Gastrocnemius medialis (tissue), 4 donors: Measurements from ENCODE around the gene ZFP62.
"Not testable (repeated sequence)": the region's sequence is repeated elsewhere in the genome, so short reads cannot be mapped to it uniquely, and the experiment has no call there.

Experiments used
- POLR2A ChIP-seq, 2 donors: fragments of 450-650 bp; IDR thresholded peaks; one replicate each; pipeline ENCODE4 v1.6.1; 2017; ENCODE audit warnings: antibody characterized with exemption in 2 of 2, mild to moderate bottlenecking in 2 of 2, moderate library complexity in 2 of 2
- TF ChIP-seq, protein P1 (sequence below), 5 experiments: fragments of 450-650 bp in 3 of 5; fragments of 200-600 bp in 2 of 5; sonication (generic) in 2 of 5; IDR thresholded peaks in 4 of 5; conservative IDR thresholded peaks in 1 of 5; 1 replicate in 4 of 5; 2 replicates in 1 of 5; pipeline ENCODE4 v1.5.1; 2016 to 2019; ENCODE audit warnings: antibody characterized with exemption in 5 of 5, mild to moderate bottlenecking in 3 of 5, moderate library complexity in 3 of 5

DNA sequence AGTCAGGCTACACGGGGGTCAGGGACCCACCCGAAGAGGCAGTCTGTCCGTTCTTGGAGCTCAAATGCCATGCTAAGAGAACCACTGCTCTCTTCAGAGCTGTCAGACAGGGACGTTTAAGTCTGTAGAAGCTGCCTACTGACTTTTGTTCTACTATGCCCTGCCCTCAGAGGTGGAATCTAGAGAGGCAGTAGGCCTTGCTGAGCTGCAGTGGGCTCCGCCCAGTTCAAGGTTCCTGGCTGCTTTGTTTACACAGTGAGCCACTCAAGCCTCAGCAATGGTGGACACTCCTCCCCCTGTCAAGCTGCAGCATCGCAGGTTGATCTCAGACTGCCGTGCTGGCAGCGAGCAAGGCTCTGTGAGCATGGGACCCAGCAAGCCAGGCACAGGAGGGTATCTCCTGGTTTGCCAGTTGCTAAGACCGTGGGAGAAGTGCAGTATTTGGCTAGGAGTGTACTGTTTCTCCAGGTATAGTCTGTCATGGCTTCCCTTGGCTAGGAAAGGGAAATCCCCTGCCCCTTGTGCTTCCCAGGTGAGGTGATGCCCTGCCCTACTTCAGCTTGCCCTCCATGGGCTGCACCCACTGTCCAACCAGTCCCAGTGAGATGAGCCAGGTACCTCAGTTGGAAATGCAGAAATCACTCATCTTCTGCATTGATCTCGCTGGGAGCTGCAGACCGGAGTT is 24.9 kb upstream of the ZFP62 start:
- not testable (repeated sequence) for TF ChIP-seq POLR2A (IDR thresholded peaks at IDR 0.05)
- TF ChIP-seq, protein P1, sequence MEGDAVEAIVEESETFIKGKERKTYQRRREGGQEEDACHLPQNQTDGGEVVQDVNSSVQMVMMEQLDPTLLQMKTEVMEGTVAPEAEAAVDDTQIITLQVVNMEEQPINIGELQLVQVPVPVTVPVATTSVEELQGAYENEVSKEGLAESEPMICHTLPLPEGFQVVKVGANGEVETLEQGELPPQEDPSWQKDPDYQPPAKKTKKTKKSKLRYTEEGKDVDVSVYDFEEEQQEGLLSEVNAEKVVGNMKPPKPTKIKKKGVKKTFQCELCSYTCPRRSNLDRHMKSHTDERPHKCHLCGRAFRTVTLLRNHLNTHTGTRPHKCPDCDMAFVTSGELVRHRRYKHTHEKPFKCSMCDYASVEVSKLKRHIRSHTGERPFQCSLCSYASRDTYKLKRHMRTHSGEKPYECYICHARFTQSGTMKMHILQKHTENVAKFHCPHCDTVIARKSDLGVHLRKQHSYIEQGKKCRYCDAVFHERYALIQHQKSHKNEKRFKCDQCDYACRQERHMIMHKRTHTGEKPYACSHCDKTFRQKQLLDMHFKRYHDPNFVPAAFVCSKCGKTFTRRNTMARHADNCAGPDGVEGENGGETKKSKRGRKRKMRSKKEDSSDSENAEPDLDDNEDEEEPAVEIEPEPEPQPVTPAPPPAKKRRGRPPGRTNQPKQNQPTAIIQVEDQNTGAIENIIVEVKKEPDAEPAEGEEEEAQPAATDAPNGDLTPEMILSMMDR (IDR thresholded peaks at IDR 0.05 in 4 of 5, conservative IDR thresholded peaks at IDR 0.05 in 1 of 5), result not testable (repeated sequence)
